ENCODE data around the gene IKZF2.

Gene IKZF2

DNA sequence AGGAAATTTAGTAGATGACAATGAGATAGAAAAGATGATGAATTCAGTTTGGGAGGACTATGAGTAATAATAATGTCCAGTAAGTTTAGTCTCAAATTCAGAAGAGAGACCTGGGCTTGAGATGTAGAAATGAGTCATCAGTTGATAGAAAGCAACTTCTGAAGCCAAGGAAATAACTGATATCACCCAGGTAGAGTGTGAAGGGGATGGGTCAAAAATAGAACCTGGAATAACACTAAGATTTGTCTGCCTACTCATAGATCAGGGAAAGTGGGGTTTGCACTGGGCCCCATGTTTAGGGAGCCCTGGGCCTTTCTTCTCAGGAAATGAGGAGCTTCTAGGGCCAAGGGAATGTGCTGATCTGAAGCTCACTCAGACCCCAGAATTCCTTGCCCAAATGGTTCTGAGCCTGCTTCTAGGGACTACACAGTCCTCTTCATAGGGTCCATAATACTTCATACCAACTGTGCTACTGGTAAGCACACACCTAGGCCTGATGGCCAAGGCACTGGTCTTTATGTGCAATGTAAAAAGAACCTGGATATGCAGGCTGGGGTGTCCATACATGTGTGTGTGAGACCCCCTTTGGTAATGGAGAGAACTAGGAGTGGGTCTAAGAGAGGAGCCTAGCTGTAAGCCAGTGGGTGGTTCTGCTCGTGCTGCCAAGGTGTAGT, 141.2 kb downstream of the IKZF2 start:
- intact Hi-C loops (cut with DNase I; ENCODE audit: low total_unique reads) = no loop called here
- H3K27ac ChIP-seq = no peak overlapping the region
- H3K9me3 ChIP-seq = no peaks in the 10 kb centered on the region
- H3K27me3 ChIP-seq = no peaks in the 10 kb centered on the region
- no peaks in the 10 kb centered on the region for H3K4me1 ChIP-seq
- no peak for DNase-seq
- peaks cover 6 to 27% (median 18%) of the 10 kb centered on the region in 3 donors for H3K36me3 ChIP-seq
- TF ChIP-seq, protein P1, sequence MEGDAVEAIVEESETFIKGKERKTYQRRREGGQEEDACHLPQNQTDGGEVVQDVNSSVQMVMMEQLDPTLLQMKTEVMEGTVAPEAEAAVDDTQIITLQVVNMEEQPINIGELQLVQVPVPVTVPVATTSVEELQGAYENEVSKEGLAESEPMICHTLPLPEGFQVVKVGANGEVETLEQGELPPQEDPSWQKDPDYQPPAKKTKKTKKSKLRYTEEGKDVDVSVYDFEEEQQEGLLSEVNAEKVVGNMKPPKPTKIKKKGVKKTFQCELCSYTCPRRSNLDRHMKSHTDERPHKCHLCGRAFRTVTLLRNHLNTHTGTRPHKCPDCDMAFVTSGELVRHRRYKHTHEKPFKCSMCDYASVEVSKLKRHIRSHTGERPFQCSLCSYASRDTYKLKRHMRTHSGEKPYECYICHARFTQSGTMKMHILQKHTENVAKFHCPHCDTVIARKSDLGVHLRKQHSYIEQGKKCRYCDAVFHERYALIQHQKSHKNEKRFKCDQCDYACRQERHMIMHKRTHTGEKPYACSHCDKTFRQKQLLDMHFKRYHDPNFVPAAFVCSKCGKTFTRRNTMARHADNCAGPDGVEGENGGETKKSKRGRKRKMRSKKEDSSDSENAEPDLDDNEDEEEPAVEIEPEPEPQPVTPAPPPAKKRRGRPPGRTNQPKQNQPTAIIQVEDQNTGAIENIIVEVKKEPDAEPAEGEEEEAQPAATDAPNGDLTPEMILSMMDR (IDR thresholded peaks at IDR 0.05) = no peak
- H3K4me3 ChIP-seq = no peak overlapping the region

DNA sequence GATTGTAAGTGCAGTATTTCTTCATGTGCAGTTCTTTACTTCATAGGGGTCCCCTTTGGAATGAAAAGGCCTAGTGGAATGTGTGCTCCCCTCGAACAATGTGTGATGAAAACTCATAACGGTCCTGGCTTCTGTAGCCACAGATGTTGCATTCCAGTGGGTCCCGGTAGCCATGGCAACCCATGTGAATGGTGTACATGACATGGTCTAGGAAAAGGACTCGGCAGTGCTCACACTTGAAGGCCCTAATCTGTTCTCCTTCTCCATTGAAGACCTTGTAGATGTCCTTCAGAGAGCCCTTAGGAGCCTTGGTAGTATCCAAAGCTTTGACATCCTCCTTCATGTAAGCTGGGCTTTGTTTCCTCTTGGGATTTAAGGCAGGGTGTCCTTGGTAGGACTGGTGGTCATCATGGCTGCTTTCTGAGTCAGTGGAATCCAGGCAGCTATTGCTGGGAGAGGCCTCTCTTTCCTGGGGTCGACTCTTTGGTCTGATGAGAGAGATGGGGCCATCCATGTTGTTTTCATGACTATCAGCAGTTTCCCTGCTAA, 144.0 kb downstream of the IKZF2 start:
- H3K4me3 ChIP-seq = no peak overlapping the region
- intact Hi-C loops (cut with DNase I; ENCODE audit: low total_unique reads) = no loop called here
- no peaks in the 10 kb centered on the region for H3K27me3 ChIP-seq
- H3K36me3 ChIP-seq = peaks cover 6 to 27% (median 18%) of the 10 kb centered on the region in 3 donors
- H3K9me3 ChIP-seq = no peaks in the 10 kb centered on the region
- no peak overlapping the region for H3K27ac ChIP-seq
- TF ChIP-seq, protein P1 (IDR thresholded peaks at IDR 0.05) = no peak
- DNase-seq = no peak
- H3K4me1 ChIP-seq = peaks cover 0 to 23% (median 0%) of the 10 kb centered on the region in 4 donors

DNA sequence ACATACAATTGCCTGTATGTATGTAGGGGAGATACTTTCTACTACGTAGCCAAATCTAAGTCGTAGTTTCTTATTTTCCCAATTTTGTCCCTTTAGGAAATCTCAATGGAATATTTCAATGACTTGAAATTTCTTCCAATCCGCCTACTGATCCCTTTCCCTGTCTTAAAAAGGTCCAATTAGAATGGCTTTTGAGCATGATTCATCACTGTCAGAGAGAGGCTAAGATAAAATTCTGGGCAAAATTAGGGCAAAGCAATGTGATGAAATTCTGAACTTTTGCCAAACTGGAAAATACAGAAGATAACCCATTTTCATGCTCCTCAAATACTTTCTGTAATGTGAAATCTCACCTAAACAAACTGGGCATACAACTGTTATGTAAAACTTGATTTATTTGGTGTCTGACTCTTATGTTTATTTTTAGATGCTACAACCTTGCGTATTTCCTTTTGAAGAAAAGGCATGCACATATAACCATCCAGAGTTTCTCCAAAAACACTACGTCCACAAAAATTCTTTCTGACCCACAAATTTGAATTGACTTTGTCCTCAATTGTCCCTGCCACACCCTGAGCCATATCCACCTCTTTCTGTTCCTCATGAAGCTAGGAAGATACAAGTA, 147.1 kb downstream of the IKZF2 start:
- Histone ChIP-seq H3K27me3 (no peaks in the 10 kb centered on the region), H3K36me3 (peaks cover 0 to 11% (median 8%) of the 10 kb centered on the region in 3 donors), H3K27ac (peak overlapping the region in 1 of 2 donors; percentile 0), H3K4me1 (peaks cover 0 to 43% (median 1%) of the 10 kb centered on the region in 4 donors), H3K4me3 (no peak overlapping the region), H3K9me3 (no peaks in the 10 kb centered on the region)
- intact Hi-C loops (cut with DNase I; ENCODE audit: low total_unique reads) = no loop called here
- DNase-seq = no peak
- TF ChIP-seq, protein P1 (IDR thresholded peaks at IDR 0.05) = no peak

DNA sequence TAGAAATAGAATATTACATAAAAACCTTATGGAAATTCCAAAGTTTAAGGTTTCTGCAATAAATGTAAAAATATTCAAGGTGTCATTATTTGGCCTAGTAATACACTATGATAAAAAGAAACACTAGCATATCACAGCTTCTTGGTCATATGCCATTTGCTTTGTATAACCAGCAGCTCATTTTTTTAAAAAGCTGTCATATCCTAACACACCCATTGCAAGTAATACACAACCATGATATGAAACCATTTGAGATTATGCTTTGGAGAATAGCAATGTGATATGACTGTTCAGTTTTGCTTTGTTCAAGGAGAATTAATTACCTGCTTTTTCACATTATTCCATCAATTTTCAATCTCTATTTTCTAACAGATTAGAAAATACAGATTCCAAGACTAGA, 149.0 kb downstream of the IKZF2 start:
- no peak for DNase-seq
- peak overlapping the region in 1 of 2 donors; percentile 42 for H3K27ac ChIP-seq
- TF ChIP-seq, protein P1 (IDR thresholded peaks at IDR 0.05) = no peak
- intact Hi-C loops (cut with DNase I; ENCODE audit: low total_unique reads) = no loop called here
- no peaks in the 10 kb centered on the region for H3K27me3 ChIP-seq
- H3K9me3 ChIP-seq = no peaks in the 10 kb centered on the region
- H3K4me1 ChIP-seq = peaks cover 0 to 51% (median 1%) of the 10 kb centered on the region in 4 donors
- peaks cover 0 to 7% (median 4%) of the 10 kb centered on the region in 3 donors for H3K36me3 ChIP-seq
- H3K4me3 ChIP-seq = no peak overlapping the region

DNA sequence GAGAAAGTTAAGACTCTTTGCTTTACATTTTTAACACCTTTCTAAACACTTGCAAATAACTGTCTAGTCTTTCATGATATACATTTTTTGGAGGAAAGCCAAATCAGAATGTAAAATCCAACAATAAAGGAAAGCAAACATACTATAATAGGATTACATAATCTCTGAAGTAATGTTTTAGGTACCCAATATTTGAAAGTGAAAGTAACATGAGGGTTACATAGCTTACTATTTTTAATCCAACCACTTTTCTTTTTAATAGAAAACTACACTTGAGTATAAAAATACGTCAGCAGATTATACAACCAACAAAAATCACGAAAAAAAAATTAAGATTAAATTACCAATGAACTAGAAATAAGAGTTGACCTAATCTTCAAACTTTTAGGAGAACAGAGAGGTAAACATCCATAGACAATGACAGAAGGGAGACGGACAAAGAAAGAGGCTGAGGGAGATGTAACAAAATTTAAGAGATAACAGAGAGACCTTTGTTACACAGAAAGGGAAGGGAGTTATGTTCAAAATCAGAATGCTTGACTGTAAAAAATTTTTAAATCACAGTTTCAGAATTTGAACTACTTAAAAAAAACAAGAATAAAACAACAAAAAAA, 150.0 kb downstream of the IKZF2 start:
- TF ChIP-seq, protein P1 (IDR thresholded peaks at IDR 0.05) = no peak
- Histone ChIP-seq H3K27me3 (no peaks in the 10 kb centered on the region), H3K36me3 (no peaks in the 10 kb centered on the region), H3K9me3 (no peaks in the 10 kb centered on the region), H3K4me3 (peak overlapping the region in 1 of 2 donors; percentile 0), H3K27ac (peak overlapping the region; percentile 13 to 42), H3K4me1 (peaks cover 0 to 51% (median 1%) of the 10 kb centered on the region in 4 donors)
- no peak for DNase-seq
- intact Hi-C loops (cut with DNase I; ENCODE audit: low total_unique reads) = no loop called here

All from tibial artery (tissue), 4 donors.